WI38 (cell line): ENCODE results near the gene SLC1A2.

ENCODE experiments used
- H3K4me3 ChIP-seq: 2 replicates; pipeline ENCODE4 v1.5.1; 2011; ENCODE audit warnings: low read depth, mild to moderate bottlenecking, control low read depth, low read length
- CTCF ChIP-seq: IDR thresholded peaks from 2 replicates; pipeline ENCODE4 v1.5.1; 2012; ENCODE audit warnings: low read depth, mild to moderate bottlenecking, control low read depth, low read length

SLC1A2 gene

GRCh38 chr11:35365395-35365794 lies 54.0 kb downstream of the SLC1A2 start:
- no peak for TF ChIP-seq CTCF
- no peak overlapping the region for H3K4me3 ChIP-seq

GRCh38 chr11:35363854-35364780 lies 55.2 kb downstream of the SLC1A2 start:
- H3K4me3 ChIP-seq: no peak overlapping the region
- TF ChIP-seq CTCF: no peak

- TF ChIP-seq CTCF: no peak
- H3K4me3 ChIP-seq: no peak overlapping the region
These were observed 56.0 kb downstream of the SLC1A2 start for GRCh38 chr11:35363246-35363801.

GRCh38 chr11:35362521-35362980 lies 56.8 kb downstream of the SLC1A2 start:
- H3K4me3 ChIP-seq: no peak overlapping the region
- no peak for TF ChIP-seq CTCF

GRCh38 chr11:35360055-35360530 lies 59.3 kb downstream of the SLC1A2 start:
- no peak for TF ChIP-seq CTCF
- no peak overlapping the region for H3K4me3 ChIP-seq

GRCh38 chr11:35359321-35360054 lies 59.9 kb downstream of the SLC1A2 start:
- no peak overlapping the region for H3K4me3 ChIP-seq
- no peak for TF ChIP-seq CTCF
